LNCaP clone FGC (cell line): ENCODE data around the gene MRPL40.

Experiments used
- DNase-seq: peaks from one replicate; pipeline ENCODE4 v3.0.0-alpha.2; 2011; ENCODE audit warnings: low read depth
- H3K4me3 ChIP-seq: 2 replicates; pipeline ENCODE4 v1.5.1; 2011; ENCODE audit warnings: mild to moderate bottlenecking, low read depth, low read length, control low read depth
- CTCF ChIP-seq: IDR thresholded peaks from 2 replicates; pipeline ENCODE4 v1.5.1; 2012; ENCODE audit warnings: mild to moderate bottlenecking; ENCODE audit not compliant: control insufficient read depth, insufficient read depth; ENCODE audit errors: extremely low read depth

The MRPL40 gene

GRCh38 chr22:19476023-19476422, 43.7 kb downstream of the MRPL40 start:
- no peak overlapping the region for H3K4me3 ChIP-seq
- no peak for TF ChIP-seq CTCF
- no peak for DNase-seq

GRCh38 chr22:19477321-19478044, 45.1 kb downstream of the MRPL40 start:
- TF ChIP-seq CTCF, result peak; percentile 46
- peak overlapping the region; percentile 92 for H3K4me3 ChIP-seq
- DNase-seq, result no peak

- peak overlapping the region; percentile 92 for H3K4me3 ChIP-seq
- DNase-seq, result no peak
- TF ChIP-seq CTCF, result no peak
These were observed 45.9 kb downstream of the MRPL40 start for GRCh38 chr22:19478045-19478900.

- H3K4me3 ChIP-seq, result peak within 1 kb of the TSS; percentile 92
- peak; percentile 31 for DNase-seq
- no peak for TF ChIP-seq CTCF
These were observed 46.6 kb downstream of the MRPL40 start, which contains the start of gene UFD1 for GRCh38 chr22:19478901-19479354. Gene UFD1, minus strand, starts transcription at chr22:19479193. Its CDS starts 108 bp downstream, at chr22:19479085.

- no peak for TF ChIP-seq CTCF
- peak; percentile 97 for DNase-seq
- H3K4me3 ChIP-seq, result peak within 1 kb of the TSS; percentile 92
These were observed 47.2 kb downstream of the MRPL40 start, which contains the start of gene CDC45 for GRCh38 chr22:19479355-19480172. Gene CDC45, plus strand, starts transcription at chr22:19479920. Its CDS starts 49 bp downstream, at chr22:19479969.

- no peak for DNase-seq
- no peak for TF ChIP-seq CTCF
- peak overlapping the region; percentile 92 for H3K4me3 ChIP-seq
These were observed 47.8 kb downstream of the MRPL40 start for GRCh38 chr22:19480173-19480568.
